Measurements from ENCODE around the gene CDKN2AIP.

Gene CDKN2AIP

GRCh38 chr4:183441276-183441675 is 3.2 kb upstream of the CDKN2AIP start:
- Histone ChIP-seq H3K27me3 (ENCODE audit: insufficient read depth, poor library complexity, severe bottlenecking) (no peaks in the 10 kb centered on the region), H3K27ac (replicated peaks) (no peak overlapping the region), H3K4me3 (replicated peaks; ENCODE audit: insufficient read depth, low read length) (no peak overlapping the region)
- no peak for DNase-seq (ENCODE audit: low read depth in 1 of 2, low spot score in 1 of 2)
- TF ChIP-seq POLR2AphosphoS5 (IDR thresholded peaks at IDR 0.05; ENCODE audit: low read depth) (no peak), SPI1 (IDR thresholded peaks at IDR 0.05; ENCODE audit: borderline replicate concordance, low read depth) (no peak), GABPA (IDR thresholded peaks at IDR 0.05; ENCODE audit: low read depth) (no peak)
- TF ChIP-seq, protein P1, sequence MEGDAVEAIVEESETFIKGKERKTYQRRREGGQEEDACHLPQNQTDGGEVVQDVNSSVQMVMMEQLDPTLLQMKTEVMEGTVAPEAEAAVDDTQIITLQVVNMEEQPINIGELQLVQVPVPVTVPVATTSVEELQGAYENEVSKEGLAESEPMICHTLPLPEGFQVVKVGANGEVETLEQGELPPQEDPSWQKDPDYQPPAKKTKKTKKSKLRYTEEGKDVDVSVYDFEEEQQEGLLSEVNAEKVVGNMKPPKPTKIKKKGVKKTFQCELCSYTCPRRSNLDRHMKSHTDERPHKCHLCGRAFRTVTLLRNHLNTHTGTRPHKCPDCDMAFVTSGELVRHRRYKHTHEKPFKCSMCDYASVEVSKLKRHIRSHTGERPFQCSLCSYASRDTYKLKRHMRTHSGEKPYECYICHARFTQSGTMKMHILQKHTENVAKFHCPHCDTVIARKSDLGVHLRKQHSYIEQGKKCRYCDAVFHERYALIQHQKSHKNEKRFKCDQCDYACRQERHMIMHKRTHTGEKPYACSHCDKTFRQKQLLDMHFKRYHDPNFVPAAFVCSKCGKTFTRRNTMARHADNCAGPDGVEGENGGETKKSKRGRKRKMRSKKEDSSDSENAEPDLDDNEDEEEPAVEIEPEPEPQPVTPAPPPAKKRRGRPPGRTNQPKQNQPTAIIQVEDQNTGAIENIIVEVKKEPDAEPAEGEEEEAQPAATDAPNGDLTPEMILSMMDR (IDR thresholded peaks at IDR 0.05; ENCODE audit: insufficient read depth, low read length), result no peak
- TF ChIP-seq, protein P2, sequence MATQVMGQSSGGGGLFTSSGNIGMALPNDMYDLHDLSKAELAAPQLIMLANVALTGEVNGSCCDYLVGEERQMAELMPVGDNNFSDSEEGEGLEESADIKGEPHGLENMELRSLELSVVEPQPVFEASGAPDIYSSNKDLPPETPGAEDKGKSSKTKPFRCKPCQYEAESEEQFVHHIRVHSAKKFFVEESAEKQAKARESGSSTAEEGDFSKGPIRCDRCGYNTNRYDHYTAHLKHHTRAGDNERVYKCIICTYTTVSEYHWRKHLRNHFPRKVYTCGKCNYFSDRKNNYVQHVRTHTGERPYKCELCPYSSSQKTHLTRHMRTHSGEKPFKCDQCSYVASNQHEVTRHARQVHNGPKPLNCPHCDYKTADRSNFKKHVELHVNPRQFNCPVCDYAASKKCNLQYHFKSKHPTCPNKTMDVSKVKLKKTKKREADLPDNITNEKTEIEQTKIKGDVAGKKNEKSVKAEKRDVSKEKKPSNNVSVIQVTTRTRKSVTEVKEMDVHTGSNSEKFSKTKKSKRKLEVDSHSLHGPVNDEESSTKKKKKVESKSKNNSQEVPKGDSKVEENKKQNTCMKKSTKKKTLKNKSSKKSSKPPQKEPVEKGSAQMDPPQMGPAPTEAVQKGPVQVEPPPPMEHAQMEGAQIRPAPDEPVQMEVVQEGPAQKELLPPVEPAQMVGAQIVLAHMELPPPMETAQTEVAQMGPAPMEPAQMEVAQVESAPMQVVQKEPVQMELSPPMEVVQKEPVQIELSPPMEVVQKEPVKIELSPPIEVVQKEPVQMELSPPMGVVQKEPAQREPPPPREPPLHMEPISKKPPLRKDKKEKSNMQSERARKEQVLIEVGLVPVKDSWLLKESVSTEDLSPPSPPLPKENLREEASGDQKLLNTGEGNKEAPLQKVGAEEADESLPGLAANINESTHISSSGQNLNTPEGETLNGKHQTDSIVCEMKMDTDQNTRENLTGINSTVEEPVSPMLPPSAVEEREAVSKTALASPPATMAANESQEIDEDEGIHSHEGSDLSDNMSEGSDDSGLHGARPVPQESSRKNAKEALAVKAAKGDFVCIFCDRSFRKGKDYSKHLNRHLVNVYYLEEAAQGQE (IDR thresholded peaks at IDR 0.05; ENCODE audit: insufficient replicate concordance, low read depth), result no peak

DNA sequence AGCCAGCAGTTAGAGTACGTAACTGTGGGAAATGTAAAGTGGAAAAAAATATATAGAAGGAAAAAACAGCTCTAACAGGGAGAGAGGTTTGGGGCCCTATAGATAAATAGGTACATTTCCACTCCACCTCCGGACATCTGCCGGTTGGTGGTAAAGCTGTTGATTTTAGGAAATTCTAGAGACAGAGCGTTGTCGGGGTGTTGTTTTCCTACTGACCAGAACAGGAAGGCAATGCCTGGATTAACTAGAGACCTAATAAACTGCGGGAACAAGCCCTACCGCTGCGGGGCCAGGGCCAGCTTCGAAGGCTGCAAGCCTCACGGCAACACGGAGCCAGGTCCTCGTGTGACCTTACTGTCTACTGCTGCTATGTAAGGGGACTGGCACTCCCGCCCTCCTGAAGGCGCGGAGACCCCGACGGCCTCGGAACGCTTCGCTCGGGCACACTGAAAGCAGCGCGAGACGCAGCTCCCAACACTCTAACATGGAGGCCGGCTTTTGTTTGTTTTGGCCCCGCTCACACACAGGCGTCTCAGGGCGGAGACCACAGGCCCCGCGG is 702 bp upstream of the CDKN2AIP start:
- peak in 1 of 2 experiments; percentile 48 for DNase-seq (ENCODE audit: low read depth in 1 of 2, low spot score in 1 of 2)
- TF ChIP-seq POLR2AphosphoS5 (IDR thresholded peaks at IDR 0.05; ENCODE audit: low read depth) (no peak), GABPA (IDR thresholded peaks at IDR 0.05; ENCODE audit: low read depth) (no peak), SPI1 (IDR thresholded peaks at IDR 0.05; ENCODE audit: borderline replicate concordance, low read depth) (no peak)
- TF ChIP-seq, protein P2 (IDR thresholded peaks at IDR 0.05; ENCODE audit: insufficient replicate concordance, low read depth), result no peak
- TF ChIP-seq, protein P1 (IDR thresholded peaks at IDR 0.05; ENCODE audit: insufficient read depth, low read length), result no peak
- Histone ChIP-seq H3K4me3 (replicated peaks; ENCODE audit: insufficient read depth, low read length) (peak overlapping the region; percentile 68), H3K27ac (replicated peaks) (peak overlapping the region; percentile 94), H3K27me3 (ENCODE audit: insufficient read depth, poor library complexity, severe bottlenecking) (no peaks in the 10 kb centered on the region)

GRCh38 chr4:183445097-183445428 is 627 bp downstream of the CDKN2AIP start:
- H3K27ac ChIP-seq (replicated peaks), result peak overlapping the region; percentile 94
- H3K27me3 ChIP-seq (ENCODE audit: insufficient read depth, poor library complexity, severe bottlenecking), result no peaks in the 10 kb centered on the region
- H3K4me3 ChIP-seq (replicated peaks; ENCODE audit: insufficient read depth, low read length), result peak overlapping the region; percentile 68
- TF ChIP-seq, protein P2 (IDR thresholded peaks at IDR 0.05; ENCODE audit: insufficient replicate concordance, low read depth), result no peak
- TF ChIP-seq GABPA (IDR thresholded peaks at IDR 0.05; ENCODE audit: low read depth) (no peak; the same call in 1 of the 2 replicates), SPI1 (IDR thresholded peaks at IDR 0.05; ENCODE audit: borderline replicate concordance, low read depth) (peak; percentile 55; the same call in 1 of the 2 replicates), POLR2AphosphoS5 (IDR thresholded peaks at IDR 0.05; ENCODE audit: low read depth) (no peak)
- TF ChIP-seq, protein P1 (IDR thresholded peaks at IDR 0.05; ENCODE audit: insufficient read depth, low read length), result no peak
- peak in 1 of 2 experiments; percentile 72 for DNase-seq (ENCODE audit: low read depth in 1 of 2, low spot score in 1 of 2)

Data from HL-60 (cell line).